Liver (tissue), 9 donors: ENCODE results near the gene NMU. TPM values are rescaled to one million over a fixed set of nuclear protein-coding genes. Genes with fewer than 3 reads are reported as not detected.

Experiments
- DNase-seq: peaks from one replicate; pipeline ENCODE4 v3.0.0-alpha.2; 2017; ENCODE audit warnings: low spot score
- H3K27ac ChIP-seq, 2 donors: one replicate each; pipeline ENCODE4 v1.7.0; 2013; ENCODE audit warnings: inconsistent platforms in 2 of 2, low read length in 2 of 2, control low read depth in 1 of 2, low read depth in 1 of 2, mild to moderate bottlenecking in 1 of 2
- H3K27me3 ChIP-seq, 4 donors: one replicate each; pipeline versions ENCODE4 v1.6.1 to v1.7.0; 2013; ENCODE audit warnings: low read length in 3 of 4, inconsistent platforms in 1 of 4, mild to moderate bottlenecking in 1 of 4, moderate library complexity in 1 of 4; ENCODE audit not compliant: control insufficient read depth in 4 of 4, insufficient read depth in 4 of 4
- H3K36me3 ChIP-seq, 4 donors: one replicate each; pipeline versions ENCODE4 v1.6.1 to v1.7.0; 2013; ENCODE audit warnings: low read length in 3 of 4, mild to moderate bottlenecking in 3 of 4, low read depth in 1 of 4, moderate library complexity in 1 of 4; ENCODE audit not compliant: control insufficient read depth in 4 of 4, insufficient read depth in 3 of 4
- H3K4me1 ChIP-seq, 4 donors: one replicate each; pipeline versions ENCODE4 v1.6.1 to v1.7.0; 2013; ENCODE audit warnings: low read length in 3 of 4, mild to moderate bottlenecking in 3 of 4, moderate library complexity in 1 of 4; ENCODE audit not compliant: control insufficient read depth in 4 of 4, insufficient read depth in 4 of 4
- H3K4me3 ChIP-seq, 3 donors: one replicate each; pipeline versions ENCODE4 v1.6.1 to v1.7.0; 2013; ENCODE audit warnings: low read length in 3 of 3, control low read depth in 1 of 3, low read depth in 1 of 3, mild to moderate bottlenecking in 1 of 3
- H3K9ac ChIP-seq, 2 donors: one replicate each; pipeline ENCODE4 v1.7.0; 2013; ENCODE audit warnings: low read length in 2 of 2, mild to moderate bottlenecking in 2 of 2, moderate library complexity in 2 of 2, control low read depth in 1 of 2, low read depth in 1 of 2
- H3K9me3 ChIP-seq, 4 donors: one replicate each; pipeline versions ENCODE4 v1.6.1 to v1.7.0; 2013; ENCODE audit warnings: low read length in 3 of 4; ENCODE audit not compliant: control insufficient read depth in 4 of 4
- EGR1 ChIP-seq, 2 donors: IDR thresholded peaks; 2 replicates each; pipeline ENCODE4 v1.6.1; 2016 to 2018; ENCODE audit warnings: antibody characterized with exemption in 2 of 2, low read depth in 2 of 2
- FOXA1 ChIP-seq: IDR thresholded peaks from 2 replicates; pipeline ENCODE4 v1.6.1; 2016; ENCODE audit warnings: antibody characterized with exemption
- FOXA2 ChIP-seq: IDR thresholded peaks from 2 replicates; pipeline ENCODE4 v1.6.1; 2016; ENCODE audit warnings: antibody characterized with exemption
- HNF4A ChIP-seq, 2 donors: conservative IDR thresholded peaks; 2 replicates each; pipeline ENCODE4 v1.6.1; 2016; ENCODE audit warnings: antibody characterized with exemption in 2 of 2, mild to moderate bottlenecking in 2 of 2
- HNF4G ChIP-seq: IDR thresholded peaks from 2 replicates; pipeline ENCODE4 v1.6.1; 2016; ENCODE audit warnings: antibody characterized with exemption
- JUND ChIP-seq, 2 donors: IDR thresholded peaks; 2 replicates each; pipeline ENCODE4 v1.6.1; 2016; ENCODE audit warnings: antibody characterized with exemption in 2 of 2
- NR2F2 ChIP-seq: IDR thresholded peaks from 2 replicates; pipeline ENCODE4 v1.6.1; 2016; ENCODE audit warnings: antibody characterized with exemption
- RAD21 ChIP-seq, 2 donors: IDR thresholded peaks; 2 replicates each; pipeline ENCODE4 v1.6.1; 2016; ENCODE audit warnings: antibody characterized with exemption in 2 of 2, mild to moderate bottlenecking in 2 of 2
- RXRA ChIP-seq, 2 donors: IDR thresholded peaks; 2 replicates each; pipeline ENCODE4 v1.6.1; 2017 to 2018; ENCODE audit warnings: antibody characterized with exemption in 2 of 2, mild to moderate bottlenecking in 1 of 2
- TAF1 ChIP-seq: conservative IDR thresholded peaks from 2 replicates; pipeline ENCODE4 v1.6.1; 2016; ENCODE audit warnings: antibody characterized with exemption, mild to moderate bottlenecking
- YY1 ChIP-seq: IDR thresholded peaks from 2 replicates; pipeline ENCODE4 v1.6.1; 2016; ENCODE audit warnings: antibody characterized with exemption, mild to moderate bottlenecking
- WGBS: extraction: QIAGEN DNeasy Blood & Tissue Kit; methylation state at CpG from one replicate; pipeline ENCODE4 v1.1.7; 2013; 5-methylcytosine and 5-hydroxymethylcytosine counted together
- polyA plus RNA-seq, 2 donors: library from polyadenylated mRNA; stranded (reverse) in 1 of 2; unstranded in 1 of 2; fragments of 200-250 nt in 1 of 2; fragments of >200 nt in 1 of 2; fragmentation: Nextera tagmentation in 1 of 2; extraction: Ambion mirVana in 1 of 2; gene quantifications; one replicate each; pipeline versions ENCODE4 v1.2.1 to v1.2.3, GENCODE V29; 2013 to 2015
- total RNA-seq, 2 donors: library from RNA; depleted of rRNA; stranded (reverse); fragments of >200 nt; gene quantifications; one replicate each; pipeline ENCODE4 v1.2.3, GENCODE V29; 2014
- TF ChIP-seq, protein P1 (sequence below): IDR thresholded peaks from 2 replicates; pipeline ENCODE4 v1.6.1; 2016; ENCODE audit warnings: antibody characterized with exemption
- TF ChIP-seq, protein P2 (sequence below): IDR thresholded peaks from 2 replicates; pipeline ENCODE4 v1.6.1; 2016; ENCODE audit warnings: antibody characterized with exemption
- TF ChIP-seq, protein P3 (sequence below): IDR thresholded peaks from 2 replicates; pipeline ENCODE4 v1.6.1; 2016; ENCODE audit warnings: antibody characterized with exemption
- TF ChIP-seq, protein P4 (sequence below): fragments of 150-350 bp; IDR thresholded peaks from 2 replicates; pipeline ENCODE4 v1.5.1; 2017; ENCODE audit warnings: improper control_type of control experiment, low read depth, low read length; ENCODE audit not compliant: missing input control
- TF ChIP-seq, protein P5 (sequence below): IDR thresholded peaks from 2 replicates; pipeline ENCODE4 v1.6.1; 2016; ENCODE audit warnings: antibody characterized with exemption, mild to moderate bottlenecking
- donor health status: healthy.
- donor health status: healthy.
- donor health status: healthy.
- donor health status: healthy.
- donor health status: healthy.

Gene NMU
- total and polyA plus RNA-seq, 4 donors: 1.6 TPM; not detected in 3

DNA sequence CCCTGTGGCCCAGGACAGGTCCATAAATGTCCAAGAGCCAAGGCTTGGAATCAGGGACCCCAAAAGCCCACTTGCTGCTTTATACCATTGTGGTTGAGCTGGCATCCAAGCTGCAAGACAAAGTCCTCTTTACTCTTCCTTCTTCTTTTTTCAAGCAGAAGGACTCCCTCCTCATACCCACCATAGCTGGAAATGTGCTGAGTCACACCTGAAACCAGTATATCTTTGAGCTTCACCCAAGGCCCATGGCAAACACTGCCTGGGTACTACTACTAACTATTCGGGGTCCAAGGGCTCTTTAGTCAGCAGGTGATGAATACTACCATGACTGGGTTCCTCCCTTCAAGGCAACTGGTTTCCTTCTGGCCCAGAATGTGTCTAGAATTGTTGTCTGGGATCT, 37.3 kb upstream of the NMU start:
- Histone ChIP-seq H3K27me3 (peaks cover 0 to 5% (median under 1%) of the 10 kb centered on the region in 4 donors), H3K27ac (no peak overlapping the region), H3K4me1 (no peaks in the 10 kb centered on the region), H3K4me3 (no peak overlapping the region), H3K36me3 (no peaks in the 10 kb centered on the region), H3K9me3 (peaks cover 0 to 14% (median 6%) of the 10 kb centered on the region in 4 donors), H3K9ac (no peak overlapping the region)
- 76% methylated on average over 1 of the region's 1 CpG for WGBS
- TF ChIP-seq TAF1: no peak
- TF ChIP-seq RXRA (IDR thresholded peaks at IDR 0.05): no peak
- TF ChIP-seq HNF4A (conservative IDR thresholded peaks at IDR 0.05): no peak
- TF ChIP-seq, protein P1, sequence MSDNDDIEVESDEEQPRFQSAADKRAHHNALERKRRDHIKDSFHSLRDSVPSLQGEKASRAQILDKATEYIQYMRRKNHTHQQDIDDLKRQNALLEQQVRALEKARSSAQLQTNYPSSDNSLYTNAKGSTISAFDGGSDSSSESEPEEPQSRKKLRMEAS: no peak
- TF ChIP-seq, protein P2, sequence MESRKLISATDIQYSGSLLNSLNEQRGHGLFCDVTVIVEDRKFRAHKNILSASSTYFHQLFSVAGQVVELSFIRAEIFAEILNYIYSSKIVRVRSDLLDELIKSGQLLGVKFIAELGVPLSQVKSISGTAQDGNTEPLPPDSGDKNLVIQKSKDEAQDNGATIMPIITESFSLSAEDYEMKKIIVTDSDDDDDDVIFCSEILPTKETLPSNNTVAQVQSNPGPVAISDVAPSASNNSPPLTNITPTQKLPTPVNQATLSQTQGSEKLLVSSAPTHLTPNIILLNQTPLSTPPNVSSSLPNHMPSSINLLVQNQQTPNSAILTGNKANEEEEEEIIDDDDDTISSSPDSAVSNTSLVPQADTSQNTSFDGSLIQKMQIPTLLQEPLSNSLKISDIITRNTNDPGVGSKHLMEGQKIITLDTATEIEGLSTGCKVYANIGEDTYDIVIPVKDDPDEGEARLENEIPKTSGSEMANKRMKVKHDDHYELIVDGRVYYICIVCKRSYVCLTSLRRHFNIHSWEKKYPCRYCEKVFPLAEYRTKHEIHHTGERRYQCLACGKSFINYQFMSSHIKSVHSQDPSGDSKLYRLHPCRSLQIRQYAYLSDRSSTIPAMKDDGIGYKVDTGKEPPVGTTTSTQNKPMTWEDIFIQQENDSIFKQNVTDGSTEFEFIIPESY: no peak
- TF ChIP-seq, protein P3, sequence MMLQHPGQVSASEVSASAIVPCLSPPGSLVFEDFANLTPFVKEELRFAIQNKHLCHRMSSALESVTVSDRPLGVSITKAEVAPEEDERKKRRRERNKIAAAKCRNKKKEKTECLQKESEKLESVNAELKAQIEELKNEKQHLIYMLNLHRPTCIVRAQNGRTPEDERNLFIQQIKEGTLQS: no peak
- TF ChIP-seq FOXA2: no peak
- no peak for TF ChIP-seq YY1
- no peak for TF ChIP-seq HNF4G
- TF ChIP-seq, protein P4, sequence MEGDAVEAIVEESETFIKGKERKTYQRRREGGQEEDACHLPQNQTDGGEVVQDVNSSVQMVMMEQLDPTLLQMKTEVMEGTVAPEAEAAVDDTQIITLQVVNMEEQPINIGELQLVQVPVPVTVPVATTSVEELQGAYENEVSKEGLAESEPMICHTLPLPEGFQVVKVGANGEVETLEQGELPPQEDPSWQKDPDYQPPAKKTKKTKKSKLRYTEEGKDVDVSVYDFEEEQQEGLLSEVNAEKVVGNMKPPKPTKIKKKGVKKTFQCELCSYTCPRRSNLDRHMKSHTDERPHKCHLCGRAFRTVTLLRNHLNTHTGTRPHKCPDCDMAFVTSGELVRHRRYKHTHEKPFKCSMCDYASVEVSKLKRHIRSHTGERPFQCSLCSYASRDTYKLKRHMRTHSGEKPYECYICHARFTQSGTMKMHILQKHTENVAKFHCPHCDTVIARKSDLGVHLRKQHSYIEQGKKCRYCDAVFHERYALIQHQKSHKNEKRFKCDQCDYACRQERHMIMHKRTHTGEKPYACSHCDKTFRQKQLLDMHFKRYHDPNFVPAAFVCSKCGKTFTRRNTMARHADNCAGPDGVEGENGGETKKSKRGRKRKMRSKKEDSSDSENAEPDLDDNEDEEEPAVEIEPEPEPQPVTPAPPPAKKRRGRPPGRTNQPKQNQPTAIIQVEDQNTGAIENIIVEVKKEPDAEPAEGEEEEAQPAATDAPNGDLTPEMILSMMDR: no peak
- TF ChIP-seq EGR1 (IDR thresholded peaks at IDR 0.05; ENCODE audit: low read depth in 2 of 2): no peak
- no peak for TF ChIP-seq RAD21 (IDR thresholded peaks at IDR 0.05)
- TF ChIP-seq NR2F2: no peak
- TF ChIP-seq JUND (IDR thresholded peaks at IDR 0.05): no peak
- no peak for DNase-seq

DNA sequence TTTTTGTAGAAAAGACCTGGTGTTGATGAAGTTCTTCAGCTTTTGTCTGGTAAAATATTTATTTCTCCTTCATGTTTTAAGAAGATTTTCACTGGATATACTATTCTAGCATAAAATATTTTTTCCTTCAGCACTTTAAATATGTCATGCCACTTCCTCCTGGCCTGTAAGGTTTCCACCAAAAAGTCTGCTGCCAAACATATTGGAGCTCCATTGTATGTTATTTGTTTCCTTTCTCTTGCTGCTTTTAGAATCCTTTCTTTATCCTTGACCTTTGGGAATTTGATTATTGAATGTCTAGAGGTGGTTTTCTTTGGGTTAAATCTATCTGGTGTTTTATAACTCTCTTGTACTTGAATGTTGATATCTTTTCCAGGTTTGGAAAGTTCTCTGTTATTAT, 35.6 kb upstream of the NMU start:
- no peak for DNase-seq
- H3K9me3 ChIP-seq: peaks cover 0 to 14% (median 6%) of the 10 kb centered on the region in 4 donors
- TF ChIP-seq FOXA1 (no peak), YY1 (no peak), RXRA (IDR thresholded peaks at IDR 0.05) (no peak), EGR1 (IDR thresholded peaks at IDR 0.05; ENCODE audit: low read depth in 2 of 2) (no peak), RAD21 (IDR thresholded peaks at IDR 0.05) (no peak), HNF4A (conservative IDR thresholded peaks at IDR 0.05) (no peak), TAF1 (no peak)
- TF ChIP-seq, protein P3: no peak
- TF ChIP-seq, protein P5, sequence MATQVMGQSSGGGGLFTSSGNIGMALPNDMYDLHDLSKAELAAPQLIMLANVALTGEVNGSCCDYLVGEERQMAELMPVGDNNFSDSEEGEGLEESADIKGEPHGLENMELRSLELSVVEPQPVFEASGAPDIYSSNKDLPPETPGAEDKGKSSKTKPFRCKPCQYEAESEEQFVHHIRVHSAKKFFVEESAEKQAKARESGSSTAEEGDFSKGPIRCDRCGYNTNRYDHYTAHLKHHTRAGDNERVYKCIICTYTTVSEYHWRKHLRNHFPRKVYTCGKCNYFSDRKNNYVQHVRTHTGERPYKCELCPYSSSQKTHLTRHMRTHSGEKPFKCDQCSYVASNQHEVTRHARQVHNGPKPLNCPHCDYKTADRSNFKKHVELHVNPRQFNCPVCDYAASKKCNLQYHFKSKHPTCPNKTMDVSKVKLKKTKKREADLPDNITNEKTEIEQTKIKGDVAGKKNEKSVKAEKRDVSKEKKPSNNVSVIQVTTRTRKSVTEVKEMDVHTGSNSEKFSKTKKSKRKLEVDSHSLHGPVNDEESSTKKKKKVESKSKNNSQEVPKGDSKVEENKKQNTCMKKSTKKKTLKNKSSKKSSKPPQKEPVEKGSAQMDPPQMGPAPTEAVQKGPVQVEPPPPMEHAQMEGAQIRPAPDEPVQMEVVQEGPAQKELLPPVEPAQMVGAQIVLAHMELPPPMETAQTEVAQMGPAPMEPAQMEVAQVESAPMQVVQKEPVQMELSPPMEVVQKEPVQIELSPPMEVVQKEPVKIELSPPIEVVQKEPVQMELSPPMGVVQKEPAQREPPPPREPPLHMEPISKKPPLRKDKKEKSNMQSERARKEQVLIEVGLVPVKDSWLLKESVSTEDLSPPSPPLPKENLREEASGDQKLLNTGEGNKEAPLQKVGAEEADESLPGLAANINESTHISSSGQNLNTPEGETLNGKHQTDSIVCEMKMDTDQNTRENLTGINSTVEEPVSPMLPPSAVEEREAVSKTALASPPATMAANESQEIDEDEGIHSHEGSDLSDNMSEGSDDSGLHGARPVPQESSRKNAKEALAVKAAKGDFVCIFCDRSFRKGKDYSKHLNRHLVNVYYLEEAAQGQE: no peak
- TF ChIP-seq, protein P4: no peak
- no peak overlapping the region for H3K4me3 ChIP-seq
- H3K27me3 ChIP-seq: peaks cover 0 to 5% (median under 1%) of the 10 kb centered on the region in 4 donors
- H3K4me1 ChIP-seq: no peaks in the 10 kb centered on the region
- H3K9ac ChIP-seq: no peak overlapping the region
- no peak overlapping the region for H3K27ac ChIP-seq
- H3K36me3 ChIP-seq: no peaks in the 10 kb centered on the region
